Activated CD8-positive, alpha-beta T cell treated with anti-CD3 and anti-CD28 coated beads for 36 hours (primary cell): ENCODE data around the gene ABHD8. TPM values are rescaled to one million over a fixed set of nuclear protein-coding genes. Genes with fewer than 3 reads are reported as not detected.

Source experiments
- ATAC-seq: fragments of 200-7000 bp; cut with Tn5 transposase; one replicate; pipeline ENCODE4 v1.10.0; 2021; ENCODE audit warnings: mild to moderate bottlenecking, moderate library complexity
- CTCF ChIA-PET: fragments of 350-600 bp; sonication (Branson Sonifier 250); formaldehyde crosslinking; loops from one replicate; lab custom pipeline; 2021; ENCODE audit warnings: antibody characterized with exemption; lab: Charles Lee
- POLR2A ChIA-PET: fragments of 350-600 bp; sonication (Branson Sonifier 250); formaldehyde crosslinking; loops from one replicate; lab custom pipeline; 2021; ENCODE audit warnings: antibody characterized with exemption; lab: Charles Lee
- DNase-seq: peaks from one replicate; pipeline ENCODE4 v3.0.0-alpha.2; 2020
- H3K27ac Mint-ChIP-seq: one replicate; pipeline ENCODE4 v1.8.0; 2021; ENCODE audit warnings: mild to moderate bottlenecking, mixed read lengths
- H3K27me3 Mint-ChIP-seq: one replicate; pipeline ENCODE4 v1.8.0; 2021; ENCODE audit warnings: mixed read lengths
- H3K36me3 Mint-ChIP-seq: one replicate; pipeline ENCODE4 v1.8.0; 2021; ENCODE audit warnings: low read depth, mixed read lengths
- H3K4me1 Mint-ChIP-seq: one replicate; pipeline ENCODE4 v1.8.0; 2021; ENCODE audit warnings: low read depth, mixed read lengths
- H3K4me3 Mint-ChIP-seq: one replicate; pipeline ENCODE4 v1.8.0; 2021; ENCODE audit warnings: mild to moderate bottlenecking, moderate library complexity, mixed read lengths
- H3K9me3 Mint-ChIP-seq: one replicate; pipeline ENCODE4 v1.8.0; 2021; ENCODE audit warnings: mixed read lengths
- intact Hi-C: fragments of 100-400 bp; cut with micrococcal nuclease; formaldehyde crosslinking; loops from one replicate; pipeline ENCODE4 v1.10.0; 2022
- total RNA-seq, 2 experiments: library from RNA; stranded (reverse); gene quantifications; one replicate each; pipeline ENCODE4 v1.2.3, GENCODE V29; 2021
- TF ChIP-seq, protein P1 (sequence below): fragments of 200-600 bp; IDR thresholded peaks from one replicate; pipeline ENCODE4 v1.8.0; 2022; ENCODE audit warnings: antibody characterized with exemption, mild to moderate bottlenecking

The ABHD8 gene
- total RNA-seq, 2 experiments from 2014 or later = 5.0 to 6.0 TPM

GRCh38 chr19:17347877-17348276 is 44.7 kb upstream of the ABHD8 start:
- no peak overlapping the region for H3K4me3 Mint-ChIP-seq
- ChIA-PET POLR2A (interaction anchor here (1.2 to 1.6 kb wide), 2 partner anchors 9 to 44 kb away, joined by 3 read pairs; no protein-coding TSS in a partner anchor), CTCF (interaction anchor here (1.1 to 3.9 kb wide), 6 partner anchors 10 to 58 kb away, joined by 3 to 18 read pairs (median 5); partner anchors contain the start of gene BST2)
- H3K27ac Mint-ChIP-seq = no peak overlapping the region
- intact Hi-C loops = loop anchor here (5.0 kb wide), 1 partner anchor 39 kb away; no protein-coding TSS in a partner anchor
- H3K9me3 Mint-ChIP-seq = no peaks in the 10 kb centered on the region
- DNase-seq (no peak), ATAC-seq (no peak)
- TF ChIP-seq, protein P1, sequence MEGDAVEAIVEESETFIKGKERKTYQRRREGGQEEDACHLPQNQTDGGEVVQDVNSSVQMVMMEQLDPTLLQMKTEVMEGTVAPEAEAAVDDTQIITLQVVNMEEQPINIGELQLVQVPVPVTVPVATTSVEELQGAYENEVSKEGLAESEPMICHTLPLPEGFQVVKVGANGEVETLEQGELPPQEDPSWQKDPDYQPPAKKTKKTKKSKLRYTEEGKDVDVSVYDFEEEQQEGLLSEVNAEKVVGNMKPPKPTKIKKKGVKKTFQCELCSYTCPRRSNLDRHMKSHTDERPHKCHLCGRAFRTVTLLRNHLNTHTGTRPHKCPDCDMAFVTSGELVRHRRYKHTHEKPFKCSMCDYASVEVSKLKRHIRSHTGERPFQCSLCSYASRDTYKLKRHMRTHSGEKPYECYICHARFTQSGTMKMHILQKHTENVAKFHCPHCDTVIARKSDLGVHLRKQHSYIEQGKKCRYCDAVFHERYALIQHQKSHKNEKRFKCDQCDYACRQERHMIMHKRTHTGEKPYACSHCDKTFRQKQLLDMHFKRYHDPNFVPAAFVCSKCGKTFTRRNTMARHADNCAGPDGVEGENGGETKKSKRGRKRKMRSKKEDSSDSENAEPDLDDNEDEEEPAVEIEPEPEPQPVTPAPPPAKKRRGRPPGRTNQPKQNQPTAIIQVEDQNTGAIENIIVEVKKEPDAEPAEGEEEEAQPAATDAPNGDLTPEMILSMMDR = no peak
- H3K36me3 Mint-ChIP-seq = peaks cover 2% of the 10 kb centered on the region
- peaks cover 7% of the 10 kb centered on the region for H3K4me1 Mint-ChIP-seq
- peaks cover 23% of the 10 kb centered on the region for H3K27me3 Mint-ChIP-seq

DNA sequence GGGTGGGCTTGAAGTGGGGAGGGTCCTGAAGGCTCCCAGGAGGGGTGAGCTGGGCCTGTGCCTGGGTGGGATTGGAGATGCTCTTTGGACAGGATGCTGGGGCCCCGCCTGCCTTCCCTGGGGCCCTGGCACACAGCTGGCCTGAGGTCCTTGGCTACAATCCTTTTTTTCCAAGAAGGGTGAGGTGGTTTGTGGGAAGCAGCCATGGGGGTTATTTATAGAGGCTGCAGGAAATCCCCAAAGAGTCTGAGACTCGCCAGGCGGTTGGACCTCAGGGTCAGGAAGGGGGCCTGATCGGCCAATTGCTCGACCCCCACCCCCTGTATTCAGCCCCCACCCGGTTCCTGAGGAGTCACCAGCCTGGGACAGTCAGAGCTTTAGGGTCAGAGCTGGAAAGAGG is 44.1 kb upstream of the ABHD8 start:
- DNase-seq = no peak
- POLR2A ChIA-PET = interaction anchor here (1.2 to 1.6 kb wide), 2 partner anchors 9 to 45 kb away, joined by 3 read pairs; no protein-coding TSS in a partner anchor
- Mint-ChIP-seq H3K9me3 (no peaks in the 10 kb centered on the region), H3K4me1 (peaks cover 7% of the 10 kb centered on the region), H3K36me3 (peaks cover 2% of the 10 kb centered on the region), H3K27me3 (peaks cover 23% of the 10 kb centered on the region), H3K27ac (no peak overlapping the region), H3K4me3 (no peak overlapping the region)
- CTCF ChIA-PET = interaction anchor here (0.6 to 3.9 kb wide), 8 partner anchors 10 to 83 kb away, joined by 3 to 18 read pairs (median 4); partner anchors contain the start of gene BST2
- TF ChIP-seq, protein P1 = no peak
- ATAC-seq = no peak
- intact Hi-C loops = loop anchor here (5.0 kb wide), 1 partner anchor 40 kb away; no protein-coding TSS in a partner anchor

GRCh38 chr19:17346109-17346671 is 43.0 kb upstream of the ABHD8 start:
- peaks cover 2% of the 10 kb centered on the region for H3K36me3 Mint-ChIP-seq
- ATAC-seq = peak; percentile 100
- peaks cover 2% of the 10 kb centered on the region for H3K4me1 Mint-ChIP-seq
- H3K9me3 Mint-ChIP-seq = no peaks in the 10 kb centered on the region
- ChIA-PET CTCF (interaction anchor here (0.6 to 2.3 kb wide), 15 partner anchors 9 to 120 kb away, joined by 3 to 16 read pairs (median 4); partner anchors contain the start of genes BST2 and MRPL34), POLR2A (interaction anchor here (0.5 to 1.0 kb wide), 2 partner anchors 12 to 20 kb away, joined by 3 read pairs; no protein-coding TSS in a partner anchor)
- peaks cover 17% of the 10 kb centered on the region for H3K27me3 Mint-ChIP-seq
- H3K27ac Mint-ChIP-seq = no peak overlapping the region
- intact Hi-C loops = loop anchor here (5.0 kb wide), 1 partner anchor 41 kb away; no protein-coding TSS in a partner anchor
- peak; percentile 88 for DNase-seq
- no peak overlapping the region for H3K4me3 Mint-ChIP-seq
- TF ChIP-seq, protein P1 = peak; percentile 95

DNA sequence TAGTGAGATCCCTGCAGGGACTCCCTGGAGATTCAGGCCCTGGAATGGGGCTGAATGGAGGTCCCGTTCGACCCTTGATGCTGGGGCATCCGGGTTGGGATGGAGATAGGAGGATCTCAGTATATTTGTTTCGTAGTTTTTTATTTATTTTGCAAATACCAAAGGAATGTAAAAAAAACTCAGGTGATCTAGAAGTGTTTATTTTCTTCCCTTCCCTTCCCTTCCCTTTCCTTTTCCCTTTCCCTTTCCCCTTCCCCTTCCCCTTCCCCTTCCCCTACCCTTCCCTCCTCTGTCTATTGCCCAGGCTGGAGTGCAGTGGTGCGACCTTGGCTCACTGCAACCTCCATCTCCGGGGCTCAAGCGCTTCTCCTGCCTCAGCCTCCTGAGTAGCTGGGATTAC is 38.6 kb upstream of the ABHD8 start:
- CTCF ChIA-PET = interaction anchor here (1.0 kb wide), 1 partner anchor 44 kb away, joined by 3 read pairs; no protein-coding TSS in a partner anchor
- Mint-ChIP-seq H3K9me3 (no peaks in the 10 kb centered on the region), H3K27ac (no peak overlapping the region), H3K4me1 (peaks cover 20% of the 10 kb centered on the region), H3K27me3 (no peaks in the 10 kb centered on the region), H3K36me3 (peaks cover 9% of the 10 kb centered on the region), H3K4me3 (no peak overlapping the region)
- TF ChIP-seq, protein P1 = no peak
- ATAC-seq (no peak), DNase-seq (no peak)
- POLR2A ChIA-PET = interaction anchor here (1.1 kb wide), 1 partner anchor 65 kb away, joined by 4 read pairs; no protein-coding TSS in a partner anchor
- intact Hi-C loops = no loop called here

DNA sequence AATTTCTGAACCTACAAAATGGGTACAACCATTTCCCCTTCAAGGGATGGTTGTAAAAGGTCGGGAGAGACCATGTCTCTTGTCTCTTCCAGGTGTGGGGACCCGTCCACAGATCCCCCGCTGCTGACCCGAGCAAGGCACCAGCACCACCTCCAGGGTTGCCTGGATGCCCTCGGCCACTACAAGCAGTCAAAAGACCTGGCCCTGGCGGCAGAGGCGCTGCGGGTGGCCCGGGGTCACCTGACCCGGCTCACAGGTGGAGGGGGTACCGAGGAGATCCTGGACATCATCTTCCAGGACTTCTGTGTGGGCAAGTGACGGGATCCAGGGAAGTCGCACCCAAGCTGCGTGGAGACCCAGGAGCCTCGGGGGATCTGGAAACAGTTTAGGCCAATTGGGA is 38.2 kb upstream of the ABHD8 start:
- Mint-ChIP-seq H3K9me3 (no peaks in the 10 kb centered on the region), H3K27ac (no peak overlapping the region), H3K4me3 (no peak overlapping the region), H3K4me1 (peaks cover 19% of the 10 kb centered on the region), H3K27me3 (no peaks in the 10 kb centered on the region), H3K36me3 (peaks cover 9% of the 10 kb centered on the region)
- ChIA-PET CTCF (interaction anchor here (1.0 kb wide), 1 partner anchor 45 kb away, joined by 3 read pairs; no protein-coding TSS in a partner anchor), POLR2A (no interaction called here)
- no peak for DNase-seq
- intact Hi-C loops = no loop called here
- ATAC-seq = no peak
- TF ChIP-seq, protein P1 = no peak
